GM18519 (cell line): ENCODE results near the gene TACC2.
"Not testable (repeated sequence)": the region's sequence is repeated elsewhere in the genome, so short reads cannot be mapped to it uniquely, and the experiment has no call there.

Source experiments
- ATAC-seq: cut with Tn5 transposase; IDR thresholded peaks from one replicate; pipeline ENCODE4 v1.9.1; 2021; ENCODE audit warnings: mild to moderate bottlenecking, moderate library complexity; ENCODE audit not compliant: unreplicated experiment, low FRiP score

TACC2 gene

GRCh38 chr10:121988361-121989324 is at the start of gene TACC2:
TACC2 (plus strand) TSS chr10:121989163; CDS start chr10:122021982, 32,819 bp downstream.
- no peak for ATAC-seq

- ATAC-seq = no peak
Observed at GRCh38 chr10:121941532-121941931, 47.4 kb upstream of the TACC2 start.

GRCh38 chr10:121942749-121943416 is 46.1 kb upstream of the TACC2 start:
- no peak for ATAC-seq

DNA sequence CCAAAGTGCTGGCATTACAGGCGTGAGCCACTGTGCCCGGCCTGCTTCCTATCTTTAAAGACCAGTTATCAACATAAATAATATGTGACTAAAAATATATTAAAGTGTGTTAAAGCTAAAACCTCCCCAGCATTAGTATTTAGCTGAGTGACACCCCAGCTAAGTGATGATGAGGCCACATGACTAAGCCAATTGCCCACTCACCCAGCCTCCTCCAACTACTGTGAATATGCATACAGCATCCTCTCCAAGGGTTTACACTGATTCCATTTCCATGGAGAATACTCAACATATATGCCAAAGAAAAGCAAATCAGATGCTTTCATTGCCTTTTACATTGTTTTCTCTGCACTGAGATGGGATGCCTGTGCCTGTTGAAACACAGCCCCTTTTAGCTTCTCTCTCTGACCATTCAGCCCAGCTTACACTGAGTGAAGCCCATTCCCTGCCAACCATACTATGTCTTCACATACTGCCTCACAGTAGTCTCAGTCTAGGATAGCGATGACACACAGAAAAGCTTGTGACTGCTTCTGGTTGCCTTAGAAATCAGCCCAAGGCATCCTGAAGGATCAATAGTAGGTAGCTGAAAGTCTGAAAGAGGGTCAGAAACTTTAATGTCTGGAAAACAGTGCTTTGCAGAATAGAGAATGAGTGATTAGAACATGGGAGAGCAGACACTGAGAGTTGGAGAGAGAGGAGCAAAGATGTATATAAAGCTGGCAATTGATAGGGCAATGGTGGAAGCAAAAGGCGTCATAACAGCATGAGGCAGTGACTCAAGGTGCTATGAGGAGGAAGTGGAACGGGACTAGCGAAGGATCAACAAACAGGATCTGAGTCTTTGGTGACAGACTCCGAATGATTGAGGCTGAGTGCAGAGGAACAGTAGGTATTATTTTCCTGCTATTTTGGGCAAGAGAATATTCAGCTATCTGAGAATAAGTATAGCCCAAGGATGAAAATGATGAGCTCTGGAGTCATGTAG is 41.3 kb upstream of the TACC2 start:
- no peak for ATAC-seq

DNA sequence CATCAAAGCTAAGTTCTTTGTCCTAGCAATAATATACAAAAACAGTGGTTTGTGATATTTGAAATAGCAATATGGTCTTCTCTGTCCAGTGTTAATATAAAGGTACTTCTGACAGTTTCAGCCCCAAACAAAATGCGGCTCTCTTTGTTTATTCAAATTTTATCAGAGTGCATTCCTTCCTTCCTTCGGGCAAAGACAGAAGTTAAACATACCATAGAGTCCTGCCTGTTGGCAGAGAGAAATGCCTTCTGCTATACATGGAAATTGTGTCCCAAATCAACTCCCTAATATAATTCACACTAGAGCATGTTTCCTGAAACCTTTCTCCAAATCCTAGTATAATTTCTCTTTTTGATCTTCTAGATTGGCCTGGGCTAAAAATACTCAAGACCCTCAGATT is 39.9 kb upstream of the TACC2 start:
- ATAC-seq = no peak

DNA sequence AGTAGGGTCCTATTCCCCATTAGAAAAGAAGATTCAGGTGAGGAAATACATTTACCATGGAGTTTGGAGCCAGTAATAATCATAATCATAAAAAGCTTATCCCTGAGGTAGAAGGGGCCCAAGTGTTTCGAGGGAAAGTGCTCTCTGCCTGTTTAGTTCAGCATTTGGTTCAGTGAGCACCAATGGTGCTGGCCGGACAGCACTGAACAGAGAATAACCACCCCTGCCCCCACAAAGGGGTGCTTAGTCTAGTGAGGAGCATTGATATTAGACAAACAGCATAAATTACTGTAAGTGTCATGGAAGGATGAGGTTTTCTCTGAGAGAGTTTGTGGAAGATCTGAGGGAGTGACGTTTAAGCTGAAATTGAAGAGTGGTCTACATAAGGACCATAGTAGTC is 39.5 kb upstream of the TACC2 start:
- no peak for ATAC-seq

DNA sequence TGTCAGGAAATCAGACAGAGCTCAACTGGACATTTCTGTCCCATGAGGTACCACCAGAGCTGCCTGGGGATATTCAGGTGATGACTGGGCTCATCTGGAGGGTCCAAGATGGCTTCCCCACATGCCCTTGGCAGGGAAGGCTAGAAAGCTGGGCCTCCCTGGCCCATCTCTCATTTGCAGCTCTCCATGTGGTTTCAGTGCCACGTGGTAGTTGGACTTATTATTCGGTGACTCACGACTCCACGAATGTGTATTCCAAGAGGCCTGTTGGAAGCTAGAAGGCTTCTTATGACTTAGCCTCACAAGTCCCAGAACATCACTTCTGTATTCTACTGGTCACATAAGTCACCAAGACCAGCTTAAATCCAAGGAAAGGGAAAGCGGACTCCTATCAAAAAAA is 36.7 kb upstream of the TACC2 start:
- no peak for ATAC-seq

- no peak for ATAC-seq
Observed at GRCh38 chr10:121956111-121957061, 32.6 kb upstream of the TACC2 start.

DNA sequence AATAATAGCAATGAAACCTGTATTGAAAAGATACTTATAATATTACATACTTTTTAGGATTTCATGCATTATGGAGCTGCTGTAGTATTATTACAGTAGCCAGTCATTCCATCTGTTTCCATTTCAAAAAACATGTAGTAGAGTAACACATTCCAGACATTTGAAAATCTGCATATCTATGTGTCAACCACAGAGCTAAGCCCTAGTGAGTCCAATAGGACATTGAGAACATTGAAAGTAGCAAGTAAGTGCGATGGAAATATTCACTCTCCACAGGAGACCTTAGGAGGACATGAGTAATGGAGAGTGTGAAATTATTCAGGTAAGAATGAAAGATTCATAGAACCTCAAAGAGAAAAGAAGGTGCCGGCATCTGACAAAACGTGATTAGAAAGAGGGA is 29.3 kb upstream of the TACC2 start:
- no peak for ATAC-seq

GRCh38 chr10:121961456-121961855 is 27.5 kb upstream of the TACC2 start:
- no peak for ATAC-seq

GRCh38 chr10:121965996-121966395 is 23.0 kb upstream of the TACC2 start:
- ATAC-seq = no peak

GRCh38 chr10:121969086-121969485 is 19.9 kb upstream of the TACC2 start:
- not testable (repeated sequence) for ATAC-seq

GRCh38 chr10:121974019-121974534 is 14.9 kb upstream of the TACC2 start:
- peak; percentile 23 for ATAC-seq

DNA sequence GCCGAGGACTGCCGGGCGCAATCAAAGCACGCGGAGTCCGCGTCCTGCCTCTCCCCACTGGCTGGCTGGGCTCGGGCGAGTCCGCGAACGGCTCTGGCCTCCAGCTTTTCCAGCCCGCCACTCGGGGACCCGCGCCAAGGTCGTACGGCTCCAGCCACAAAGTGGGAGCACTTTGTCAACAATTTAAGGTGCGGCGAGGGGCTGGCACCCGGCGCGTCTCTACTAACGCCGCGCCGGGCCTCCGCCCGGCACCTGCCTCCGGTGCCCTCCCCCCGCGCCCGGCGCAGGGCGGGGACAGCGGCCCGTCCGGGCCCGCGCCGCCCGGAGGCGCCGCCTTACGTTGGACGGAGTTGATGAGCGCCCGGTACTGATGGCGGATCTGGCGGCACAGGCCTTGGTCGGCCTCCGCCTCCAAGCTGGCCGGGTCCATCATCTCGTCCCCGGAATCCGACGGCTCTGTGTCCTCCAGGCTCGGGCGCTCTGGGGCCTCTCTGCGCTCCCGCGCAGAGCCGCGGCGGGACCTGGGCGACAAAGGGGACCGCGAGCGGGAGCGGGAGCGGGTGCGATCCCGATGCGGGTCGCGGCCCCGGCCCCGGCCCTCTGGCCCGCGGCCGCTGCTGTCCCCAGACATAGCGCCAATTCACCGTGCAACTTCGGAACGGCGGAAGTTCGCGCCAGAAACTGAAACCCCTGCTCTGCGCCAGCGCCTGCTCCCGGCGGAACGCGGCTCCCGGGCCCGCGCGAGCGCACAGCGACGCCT is 14.2 kb upstream of the TACC2 start, which contains the start of gene NSMCE4A:
Gene NSMCE4A (minus strand): TSS at position 683 of the 760 bp plus-strand sequence. CDS start 52 bp downstream, at position 631.
- ATAC-seq = peak; percentile 61

DNA sequence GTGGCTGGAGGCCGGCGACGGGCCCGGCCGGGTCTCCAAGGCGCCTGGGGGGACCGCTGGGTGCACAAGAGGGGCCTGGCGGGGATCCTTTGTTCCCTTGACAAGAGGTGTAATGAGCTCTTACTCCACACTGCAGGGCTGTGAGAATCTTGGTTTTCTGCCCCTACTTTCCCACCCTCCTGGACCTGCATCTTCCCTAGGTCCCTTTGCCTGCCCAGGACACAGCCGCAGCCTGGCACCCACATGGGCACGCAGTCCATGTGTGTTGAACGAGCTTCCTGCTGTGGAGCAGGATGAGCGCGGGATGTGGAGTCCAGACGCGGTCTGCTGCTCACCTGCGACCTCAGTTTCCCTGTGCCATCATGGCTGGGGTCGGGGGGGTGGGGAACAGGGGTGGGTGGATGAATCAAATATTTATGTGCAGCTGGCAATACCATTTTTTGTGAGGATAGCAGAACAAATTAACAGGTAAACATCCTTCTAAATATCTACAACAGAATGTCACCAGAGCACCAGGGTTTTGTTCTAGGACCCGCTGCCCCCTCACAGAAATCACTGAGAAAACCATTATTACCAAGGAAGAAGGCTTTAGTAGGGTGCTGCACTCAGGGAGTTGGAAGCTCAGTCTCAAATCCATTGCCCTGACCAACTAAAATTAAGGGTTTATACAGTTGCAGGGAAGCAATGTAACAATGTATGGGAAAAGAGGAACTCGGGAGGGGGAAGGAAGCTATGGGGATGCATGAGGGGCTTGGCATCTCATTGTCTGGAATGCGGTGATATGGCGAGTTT is 13.5 kb upstream of the TACC2 start:
- no peak for ATAC-seq

DNA sequence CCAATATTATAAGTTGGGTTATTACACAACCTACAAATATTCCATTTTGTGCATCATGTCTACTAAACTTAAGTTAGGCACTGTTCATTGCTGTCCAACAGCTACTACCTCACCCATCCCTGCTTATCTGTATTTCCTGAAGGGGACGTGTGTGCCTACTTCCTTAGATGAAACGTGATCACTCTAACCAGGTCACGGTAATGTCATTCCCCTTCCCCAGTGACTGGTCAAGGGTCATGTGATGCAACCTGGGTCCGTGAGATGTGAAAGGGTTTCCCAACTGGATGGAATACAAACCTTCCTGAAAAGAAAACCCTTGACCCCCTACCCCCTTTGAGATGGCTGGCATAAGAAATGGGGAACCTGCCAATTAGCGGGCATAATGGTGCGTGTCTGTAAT is 12.4 kb upstream of the TACC2 start:
- no peak for ATAC-seq

DNA sequence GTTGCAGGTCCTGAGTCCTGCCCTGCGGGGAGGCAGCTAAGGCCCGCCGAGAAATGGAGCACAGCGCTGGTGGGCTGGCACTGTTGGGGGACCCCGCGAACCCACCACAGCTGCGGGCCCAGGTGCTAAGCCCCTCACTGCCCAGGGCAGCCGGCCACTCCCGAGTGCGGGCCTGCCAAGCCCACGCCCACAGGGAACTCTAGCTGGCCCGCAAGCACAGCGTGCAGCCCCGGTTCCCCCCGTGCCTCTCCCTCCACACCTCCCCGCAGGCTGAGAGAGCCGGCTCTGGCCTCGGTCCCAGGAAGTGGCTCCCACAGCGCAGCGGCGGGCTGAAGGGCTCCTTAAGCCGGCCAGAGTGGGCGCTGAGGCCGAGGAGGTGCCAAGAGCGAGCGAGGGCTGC is 10.5 kb upstream of the TACC2 start:
- ATAC-seq = no peak

DNA sequence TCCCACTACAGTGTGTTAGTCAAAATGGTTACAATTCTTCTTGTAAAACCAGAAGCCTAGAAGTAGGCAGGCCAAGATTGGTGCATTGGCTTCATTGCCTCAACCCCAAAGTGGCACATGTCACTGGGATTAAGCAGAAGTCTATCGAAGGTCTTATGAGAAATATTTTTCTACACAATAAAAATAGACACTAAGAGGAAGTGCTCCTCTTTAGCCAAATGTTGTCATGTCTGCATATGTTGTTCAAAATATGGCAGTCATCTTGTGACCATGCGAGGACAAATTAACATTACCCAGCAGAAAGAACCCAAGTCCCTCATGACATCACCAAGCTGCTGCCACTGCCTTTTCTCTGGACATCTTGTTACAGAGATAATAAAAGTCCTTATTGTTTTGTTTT is 7.6 kb upstream of the TACC2 start:
- ATAC-seq = no peak
